ENCODE results near the gene MITF. TPM values are rescaled to one million over a fixed set of nuclear protein-coding genes. Genes with fewer than 3 reads are reported as not detected.

MITF gene
- total RNA-seq, 4 donors from 2014 or later = 1.6 to 22.5 (median 6.6) TPM

GRCh38 chr3:70011582-70011981 is 272.3 kb downstream of the MITF start:
- no peaks in the 10 kb centered on the region for H3K27me3 ChIP-seq
- TF ChIP-seq POLR2A (IDR thresholded peaks at IDR 0.05) = no peak
- TF ChIP-seq, protein P1, sequence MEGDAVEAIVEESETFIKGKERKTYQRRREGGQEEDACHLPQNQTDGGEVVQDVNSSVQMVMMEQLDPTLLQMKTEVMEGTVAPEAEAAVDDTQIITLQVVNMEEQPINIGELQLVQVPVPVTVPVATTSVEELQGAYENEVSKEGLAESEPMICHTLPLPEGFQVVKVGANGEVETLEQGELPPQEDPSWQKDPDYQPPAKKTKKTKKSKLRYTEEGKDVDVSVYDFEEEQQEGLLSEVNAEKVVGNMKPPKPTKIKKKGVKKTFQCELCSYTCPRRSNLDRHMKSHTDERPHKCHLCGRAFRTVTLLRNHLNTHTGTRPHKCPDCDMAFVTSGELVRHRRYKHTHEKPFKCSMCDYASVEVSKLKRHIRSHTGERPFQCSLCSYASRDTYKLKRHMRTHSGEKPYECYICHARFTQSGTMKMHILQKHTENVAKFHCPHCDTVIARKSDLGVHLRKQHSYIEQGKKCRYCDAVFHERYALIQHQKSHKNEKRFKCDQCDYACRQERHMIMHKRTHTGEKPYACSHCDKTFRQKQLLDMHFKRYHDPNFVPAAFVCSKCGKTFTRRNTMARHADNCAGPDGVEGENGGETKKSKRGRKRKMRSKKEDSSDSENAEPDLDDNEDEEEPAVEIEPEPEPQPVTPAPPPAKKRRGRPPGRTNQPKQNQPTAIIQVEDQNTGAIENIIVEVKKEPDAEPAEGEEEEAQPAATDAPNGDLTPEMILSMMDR (IDR thresholded peaks at IDR 0.05) = no peak
- no peaks in the 10 kb centered on the region for H3K9me3 ChIP-seq
- intact Hi-C loops (cut with DNase I) = no loop called here
- H3K36me3 ChIP-seq = no peaks in the 10 kb centered on the region
- no peak overlapping the region for H3K4me3 ChIP-seq
- H3K27ac ChIP-seq = peak overlapping the region in 3 of 4 donors; percentile 43 to 69 (median 45)
- no peak for DNase-seq
- 25 to 42% methylated on average over 1 of the region's 1 CpG for WGBS, 2 donors
- peaks cover 0 to 15% (median 0%) of the 10 kb centered on the region in 3 donors for H3K4me1 ChIP-seq

Small RNAs within 50 kb of the gene (small RNA-seq; reads per million reads assigned to genes)
- gene RN7SL418P = 0 reads per million in 4 donors

All from esophagus squamous epithelium (tissue), 5 donors.